Gastrocnemius medialis (tissue), 4 donors: ENCODE measurements around the gene FBXO48. TPM values are rescaled to one million over a fixed set of nuclear protein-coding genes. Genes with fewer than 3 reads are reported as not detected.

Source experiments
- ATAC-seq, 2 donors: fragments of 150-250 bp; one replicate each; pipeline ENCODE4 v1.9.1; 2016
- DNase-seq, 2 donors: peaks; one replicate each; pipeline ENCODE4 v3.0.0-alpha.2; 2019
- H3K27ac ChIP-seq, 4 donors: fragments of 200-600 bp; sonication (generic); 1 replicate in 1 of 4; 2 replicates in 3 of 4; pipeline ENCODE4 v1.5.1; 2016 to 2018; ENCODE audit warnings: mild to moderate bottlenecking in 2 of 4, moderate library complexity in 1 of 4
- H3K27me3 ChIP-seq, 3 donors: fragments of 200-600 bp; sonication (generic) in 2 of 3; 1 replicate in 1 of 3; 2 replicates in 2 of 3; pipeline versions ENCODE4 v1.5.1 to v1.6.0; 2016 to 2019; ENCODE audit warnings: mild to moderate bottlenecking in 1 of 3, moderate library complexity in 1 of 3
- H3K36me3 ChIP-seq, 2 donors: fragments of 200-600 bp; sonication (generic) in 1 of 2; one replicate each; pipeline ENCODE4 v1.5.1; 2017 to 2018
- H3K4me1 ChIP-seq, 2 donors: fragments of 200-600 bp; sonication (generic) in 1 of 2; one replicate each; pipeline ENCODE4 v1.5.1; 2016 to 2017; ENCODE audit warnings: mild to moderate bottlenecking in 2 of 2
- H3K4me3 ChIP-seq, 4 donors: fragments of 200-600 bp; sonication (generic) in 3 of 4; 1 replicate in 1 of 4; 2 replicates in 3 of 4; pipeline ENCODE4 v1.5.1; 2016 to 2019; ENCODE audit warnings: mild to moderate bottlenecking in 2 of 4
- H3K9me3 ChIP-seq, 3 donors: fragments of 200-600 bp; sonication (generic) in 2 of 3; 1 replicate in 1 of 3; 2 replicates in 2 of 3; pipeline ENCODE4 v1.5.1; 2016 to 2019
- CTCF ChIP-seq, 5 experiments: fragments of 450-650 bp in 3 of 5; fragments of 200-600 bp in 2 of 5; sonication (generic) in 2 of 5; IDR thresholded peaks in 4 of 5; conservative IDR thresholded peaks in 1 of 5; 1 replicate in 4 of 5; 2 replicates in 1 of 5; pipeline ENCODE4 v1.5.1; 2016 to 2019; ENCODE audit warnings: antibody characterized with exemption in 5 of 5, mild to moderate bottlenecking in 3 of 5, moderate library complexity in 3 of 5
- POLR2A ChIP-seq, 2 donors: fragments of 450-650 bp; IDR thresholded peaks; one replicate each; pipeline ENCODE4 v1.6.1; 2017; ENCODE audit warnings: antibody characterized with exemption in 2 of 2, mild to moderate bottlenecking in 2 of 2, moderate library complexity in 2 of 2
- in situ Hi-C, 4 donors: fragments of 200-750 bp; cut with MboI; loops; one replicate each; pipeline versions ENCODE4 v1.15.0 to v1.8.0; 2017; ENCODE audit warnings: low sequenced_read_pairs in 4 of 4
- intact Hi-C: fragments of 100-400 bp; cut with DNase I; formaldehyde crosslinking; loops from one replicate; pipeline ENCODE4 v1.15.1; 2023; ENCODE audit warnings: low total_unique reads
- total RNA-seq, 4 donors: library from RNA; depleted of rRNA; stranded (reverse); fragments of >200 nt; gene quantifications; one replicate each; pipeline versions ENCODE4 v1.1.0 to v1.2.3, GENCODE V29; 2016

The FBXO48 gene
- total RNA-seq, 4 donors from 2014 or later: 1.1 to 1.9 (median 1.5) TPM

- H3K27ac ChIP-seq: no peak overlapping the region
- no peaks in the 10 kb centered on the region for H3K36me3 ChIP-seq
- H3K9me3 ChIP-seq: no peaks in the 10 kb centered on the region
- in situ Hi-C loops (no loop called here), intact Hi-C loops (no loop called here)
- DNase-seq: no peak
- H3K27me3 ChIP-seq: no peaks in the 10 kb centered on the region
- no peaks in the 10 kb centered on the region for H3K4me1 ChIP-seq
- H3K4me3 ChIP-seq: no peak overlapping the region
- TF ChIP-seq POLR2A (IDR thresholded peaks at IDR 0.05): no peak
- TF ChIP-seq CTCF (IDR thresholded peaks at IDR 0.05 in 4 of 5, conservative IDR thresholded peaks at IDR 0.05 in 1 of 5): no peak
- no peak for ATAC-seq
Measured at GRCh38 chr2:68429311-68429826, 37.7 kb downstream of the FBXO48 start.

- no peaks in the 10 kb centered on the region for H3K27me3 ChIP-seq
- intact Hi-C loops (no loop called here), in situ Hi-C loops (no loop called here)
- H3K9me3 ChIP-seq: no peaks in the 10 kb centered on the region
- H3K36me3 ChIP-seq: no peaks in the 10 kb centered on the region
- no peak overlapping the region for H3K27ac ChIP-seq
- no peaks in the 10 kb centered on the region for H3K4me1 ChIP-seq
- ATAC-seq (no peak), DNase-seq (no peak)
- H3K4me3 ChIP-seq: no peak overlapping the region
- no peak for TF ChIP-seq POLR2A (IDR thresholded peaks at IDR 0.05)
- no peak for TF ChIP-seq CTCF (IDR thresholded peaks at IDR 0.05 in 4 of 5, conservative IDR thresholded peaks at IDR 0.05 in 1 of 5)
Measured at GRCh38 chr2:68428746-68429145, 38.3 kb downstream of the FBXO48 start.

- Histone ChIP-seq H3K4me1 (no peaks in the 10 kb centered on the region), H3K27me3 (no peaks in the 10 kb centered on the region), H3K9me3 (no peaks in the 10 kb centered on the region), H3K4me3 (no peak overlapping the region), H3K27ac (no peak overlapping the region), H3K36me3 (no peaks in the 10 kb centered on the region)
- ATAC-seq (no peak), DNase-seq (no peak)
- in situ Hi-C loops (no loop called here), intact Hi-C loops (no loop called here)
- TF ChIP-seq POLR2A (IDR thresholded peaks at IDR 0.05): no peak
- no peak for TF ChIP-seq CTCF (IDR thresholded peaks at IDR 0.05 in 4 of 5, conservative IDR thresholded peaks at IDR 0.05 in 1 of 5)
Measured at GRCh38 chr2:68428126-68428525, 39.0 kb downstream of the FBXO48 start.

GRCh38 chr2:68426848-68427579 lies 40.1 kb downstream of the FBXO48 start:
- Histone ChIP-seq H3K4me1 (no peaks in the 10 kb centered on the region), H3K9me3 (no peaks in the 10 kb centered on the region), H3K27ac (no peak overlapping the region), H3K4me3 (no peak overlapping the region), H3K36me3 (no peaks in the 10 kb centered on the region), H3K27me3 (no peaks in the 10 kb centered on the region)
- intact Hi-C loops (no loop called here), in situ Hi-C loops (no loop called here)
- no peak for ATAC-seq
- no peak for TF ChIP-seq POLR2A (IDR thresholded peaks at IDR 0.05)
- TF ChIP-seq CTCF (IDR thresholded peaks at IDR 0.05 in 4 of 5, conservative IDR thresholded peaks at IDR 0.05 in 1 of 5): no peak
- no peak for DNase-seq
